HG03139 (cell line): ENCODE results near the gene KCNQ1.

Source experiments
- ATAC-seq: cut with Tn5 transposase; IDR thresholded peaks from one replicate; pipeline ENCODE4 v1.9.1; 2021; ENCODE audit not compliant: unreplicated experiment

Gene KCNQ1

DNA sequence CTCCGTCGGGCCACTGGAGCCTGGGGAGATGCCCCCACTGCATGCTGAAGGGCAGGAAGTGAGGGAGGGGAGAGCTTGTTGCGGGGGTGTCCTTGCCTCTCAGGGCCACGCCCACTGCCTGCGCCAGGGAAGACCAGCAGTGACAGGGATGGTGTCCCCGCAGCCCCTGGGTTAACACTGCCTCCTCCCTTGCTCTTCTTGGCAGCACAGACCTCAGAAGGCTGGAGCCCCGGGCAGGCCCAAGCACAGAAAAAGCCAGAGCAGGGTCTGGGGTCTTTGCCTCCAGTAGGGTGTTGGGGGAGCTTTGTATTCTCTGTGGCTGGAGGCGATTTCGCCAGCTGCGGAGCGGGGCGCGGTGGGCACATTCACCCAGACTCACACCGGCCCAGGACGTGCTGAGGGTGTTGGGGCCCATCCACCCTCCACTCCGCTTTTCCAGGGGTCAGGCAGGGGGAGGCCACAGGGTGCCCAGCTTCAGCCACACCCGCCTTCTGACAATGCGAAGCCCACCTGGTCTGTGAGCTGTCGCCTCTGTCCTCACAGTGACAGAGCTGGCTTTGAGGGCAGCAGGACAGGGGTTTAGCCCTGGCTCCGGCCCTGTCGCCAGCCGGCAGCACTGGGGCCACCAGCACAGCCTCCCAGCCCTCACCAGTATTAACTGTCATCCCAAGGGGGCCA is 357.0 kb downstream of the KCNQ1 start:
- no peak for ATAC-seq

GRCh38 chr11:2802389-2803185 is 357.8 kb downstream of the KCNQ1 start:
- ATAC-seq: no peak

DNA sequence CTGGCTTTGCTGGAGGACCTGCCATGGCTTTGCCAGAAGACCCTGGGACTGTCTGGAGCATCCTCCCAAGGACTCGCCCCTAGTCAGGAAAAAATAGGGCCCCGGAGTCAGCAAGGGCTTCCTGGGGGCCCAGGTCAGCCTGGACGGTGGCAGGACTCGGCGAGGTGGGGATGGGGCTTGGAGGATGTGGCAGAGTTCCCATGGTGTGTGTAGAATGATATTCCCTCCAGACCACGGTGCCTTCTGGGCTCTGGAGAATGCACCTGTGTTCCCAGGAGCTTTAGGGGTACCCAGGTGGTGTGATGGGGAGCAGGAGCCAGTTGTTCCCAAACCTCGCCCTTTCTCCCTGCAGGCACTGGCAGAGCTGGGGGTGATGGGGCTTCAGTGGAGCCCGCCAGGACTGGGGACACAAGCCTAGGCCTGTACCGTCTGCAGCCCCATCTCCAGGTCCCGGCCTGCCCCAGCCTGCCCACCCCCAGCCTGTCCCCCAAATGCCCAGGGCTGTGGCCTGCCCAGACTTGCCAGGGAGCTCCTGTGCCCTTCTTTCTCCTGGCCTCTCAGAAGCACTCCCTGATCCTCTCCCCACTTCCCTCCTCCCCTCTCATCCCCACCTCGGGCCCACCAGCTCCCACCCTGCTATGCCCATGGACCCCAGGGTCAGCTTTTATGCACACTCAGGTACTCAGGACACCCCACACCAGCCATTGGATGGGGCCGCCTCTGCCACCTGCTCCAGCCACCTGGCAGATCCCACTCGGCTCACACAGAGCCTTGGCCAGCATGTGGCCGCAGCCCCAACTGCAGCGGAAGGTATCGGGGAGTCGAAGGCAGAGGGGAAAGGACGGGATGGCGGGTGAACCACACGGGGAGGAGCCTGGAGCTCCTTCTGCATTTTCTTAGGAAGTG is 358.6 kb downstream of the KCNQ1 start:
- ATAC-seq: no peak

DNA sequence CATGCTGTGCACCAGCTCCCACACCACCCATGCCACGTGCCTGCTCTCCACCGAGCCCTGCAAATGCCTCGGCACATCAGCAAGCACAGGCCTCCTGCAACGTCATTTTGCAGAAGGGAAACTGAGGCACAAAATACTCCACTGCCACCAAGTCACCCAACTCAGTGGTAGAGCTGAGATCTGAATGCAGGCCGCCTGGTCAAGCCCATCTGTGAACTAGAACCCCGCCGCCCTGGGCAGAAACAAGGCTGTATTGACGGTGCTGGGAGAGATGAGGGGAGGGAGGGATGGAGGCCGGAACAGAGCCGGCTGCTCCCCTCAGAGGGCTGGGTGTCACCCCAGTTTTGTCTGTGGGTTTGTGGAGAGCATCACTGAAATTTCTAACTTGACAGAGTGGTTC is 359.4 kb downstream of the KCNQ1 start:
- ATAC-seq: no peak

DNA sequence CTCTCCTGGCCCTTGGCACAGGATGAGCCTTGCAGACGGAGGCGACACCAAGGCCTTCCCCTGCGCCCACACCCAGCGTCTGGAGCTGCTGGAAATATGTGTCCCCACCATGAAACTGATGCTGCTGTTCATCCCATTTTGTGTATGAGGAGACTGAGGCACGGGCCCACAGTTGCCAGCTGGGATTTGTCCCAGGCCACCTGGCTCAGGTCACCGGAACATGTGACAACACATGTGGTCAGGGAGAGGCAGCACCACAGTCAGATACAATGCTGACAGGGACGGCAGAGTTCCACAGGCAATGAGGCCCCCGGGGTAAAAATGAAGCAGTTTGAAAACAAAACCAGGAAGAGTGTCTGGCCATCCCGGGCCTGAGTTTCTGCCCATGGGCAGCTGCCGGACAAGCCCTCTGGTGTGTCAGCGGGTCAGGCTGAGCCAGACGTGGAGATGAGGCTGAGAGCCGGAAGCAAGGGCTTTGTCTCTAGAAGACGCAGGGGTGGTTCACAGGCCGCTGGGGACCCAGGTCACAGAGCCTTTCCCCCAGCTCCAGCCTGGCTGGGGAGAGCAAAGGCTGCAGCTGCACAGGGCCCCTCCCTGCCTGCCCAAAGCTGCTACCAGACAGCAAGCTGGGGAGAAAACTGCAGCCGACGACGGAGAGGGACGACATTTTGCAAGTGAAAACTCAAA is 360.0 kb downstream of the KCNQ1 start:
- ATAC-seq: no peak

GRCh38 chr11:2805388-2806056 is 360.7 kb downstream of the KCNQ1 start:
- no peak for ATAC-seq

GRCh38 chr11:2806351-2807024 is 361.7 kb downstream of the KCNQ1 start:
- ATAC-seq: no peak

- ATAC-seq: no peak
These were observed 362.3 kb downstream of the KCNQ1 start for GRCh38 chr11:2807025-2807681.

- no peak for ATAC-seq
These were observed 363.0 kb downstream of the KCNQ1 start for GRCh38 chr11:2807801-2808241.

GRCh38 chr11:2808850-2809846 is 364.3 kb downstream of the KCNQ1 start:
- no peak for ATAC-seq

DNA sequence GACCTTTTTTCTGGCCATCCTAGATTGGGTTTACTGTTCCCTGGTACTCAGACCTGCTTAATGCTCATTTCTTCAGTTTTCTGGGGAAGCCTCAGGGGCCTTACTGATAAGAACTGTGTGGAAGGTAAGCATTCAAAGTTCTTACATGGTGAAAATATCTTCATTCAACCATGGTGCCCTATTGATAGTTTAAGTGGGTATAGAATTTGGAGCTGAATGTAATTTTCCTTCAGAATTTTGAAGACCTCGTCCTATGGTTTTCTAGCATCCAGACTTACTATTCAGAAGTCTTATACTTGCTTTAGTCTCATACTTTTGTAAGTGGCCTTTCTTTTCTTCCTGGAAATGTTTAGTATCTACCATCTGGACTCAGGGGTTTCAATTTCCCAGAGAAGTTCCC is 365.0 kb downstream of the KCNQ1 start:
- ATAC-seq: no peak

DNA sequence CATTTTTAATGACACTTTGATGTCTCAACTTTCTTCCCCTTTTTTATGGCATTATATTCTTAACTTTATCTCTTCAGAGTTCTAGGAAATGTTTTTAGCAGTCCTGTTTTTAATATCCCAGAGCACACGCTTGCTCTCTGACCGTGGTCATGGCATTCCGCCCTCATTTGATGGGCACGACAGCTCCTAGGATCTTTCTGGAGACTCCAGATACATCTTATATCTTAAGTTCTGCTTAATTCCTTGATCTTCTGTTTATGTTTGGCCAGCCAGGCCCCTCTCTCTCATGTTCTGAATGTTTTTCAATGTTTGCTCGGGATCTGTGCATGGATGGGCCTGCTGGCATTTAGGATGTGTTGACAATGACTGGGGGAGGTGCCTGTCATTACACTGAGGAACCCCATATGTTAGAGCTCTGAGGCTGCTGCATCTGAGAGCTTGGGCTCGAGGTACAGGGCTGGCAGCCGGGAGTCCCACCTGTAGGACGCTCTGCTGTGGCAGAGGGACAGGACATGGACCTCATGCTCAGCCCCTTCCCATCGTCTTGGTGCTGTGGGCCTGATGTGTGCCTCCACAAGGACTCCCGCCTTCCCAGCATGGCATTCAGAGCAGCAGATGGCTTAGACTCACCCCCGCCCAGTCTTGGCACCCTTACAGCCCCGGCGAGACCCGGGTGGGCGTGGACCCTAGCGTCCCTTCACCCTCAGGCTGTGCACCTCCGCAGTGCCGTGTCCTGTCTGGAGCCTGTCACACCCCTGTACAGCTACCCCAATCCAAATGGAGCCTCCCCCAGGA is 365.8 kb downstream of the KCNQ1 start:
- ATAC-seq: no peak

DNA sequence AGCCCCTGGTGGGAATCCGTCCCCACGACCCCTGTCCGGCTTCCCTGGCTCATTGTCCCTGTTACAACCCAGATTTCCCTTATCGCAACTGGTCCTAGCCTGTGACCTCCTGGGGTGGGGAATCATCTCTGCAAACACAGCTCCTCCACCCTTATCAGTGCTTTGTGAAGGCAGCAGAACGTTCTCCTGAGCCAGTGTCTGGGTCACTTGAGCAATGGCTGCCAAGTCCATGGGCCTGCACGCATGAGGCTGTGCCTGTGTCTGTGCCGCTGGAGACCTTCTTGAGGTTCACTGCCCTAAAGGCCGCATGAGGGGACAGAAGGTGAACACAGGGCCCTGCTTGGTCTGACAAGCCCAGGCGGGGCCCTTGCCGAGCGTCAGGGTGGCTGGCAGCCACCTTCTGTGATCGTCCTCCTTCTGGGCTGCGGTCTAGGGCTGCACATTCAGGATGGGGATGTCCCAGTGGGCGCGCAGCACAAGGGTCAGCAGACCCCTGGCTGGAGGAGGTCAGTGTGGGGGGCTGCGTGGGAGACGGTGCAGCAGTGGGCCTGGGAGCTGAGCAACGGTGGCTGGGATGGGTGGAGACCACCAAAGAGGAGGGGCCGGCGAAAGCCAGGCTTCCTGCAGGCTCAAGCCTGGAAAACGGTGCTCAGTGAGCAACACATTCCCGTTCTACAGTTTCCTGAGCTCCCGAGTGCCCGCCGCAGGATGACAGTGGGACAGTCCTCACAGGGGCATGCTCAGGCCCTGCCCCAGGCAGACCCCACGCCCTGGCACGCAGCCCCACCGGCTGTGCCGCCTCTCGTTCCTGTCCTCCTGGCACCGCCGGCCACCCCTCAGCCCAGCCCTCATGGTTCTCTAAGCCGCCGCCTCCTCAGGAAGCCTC is 366.6 kb downstream of the KCNQ1 start:
- no peak for ATAC-seq

DNA sequence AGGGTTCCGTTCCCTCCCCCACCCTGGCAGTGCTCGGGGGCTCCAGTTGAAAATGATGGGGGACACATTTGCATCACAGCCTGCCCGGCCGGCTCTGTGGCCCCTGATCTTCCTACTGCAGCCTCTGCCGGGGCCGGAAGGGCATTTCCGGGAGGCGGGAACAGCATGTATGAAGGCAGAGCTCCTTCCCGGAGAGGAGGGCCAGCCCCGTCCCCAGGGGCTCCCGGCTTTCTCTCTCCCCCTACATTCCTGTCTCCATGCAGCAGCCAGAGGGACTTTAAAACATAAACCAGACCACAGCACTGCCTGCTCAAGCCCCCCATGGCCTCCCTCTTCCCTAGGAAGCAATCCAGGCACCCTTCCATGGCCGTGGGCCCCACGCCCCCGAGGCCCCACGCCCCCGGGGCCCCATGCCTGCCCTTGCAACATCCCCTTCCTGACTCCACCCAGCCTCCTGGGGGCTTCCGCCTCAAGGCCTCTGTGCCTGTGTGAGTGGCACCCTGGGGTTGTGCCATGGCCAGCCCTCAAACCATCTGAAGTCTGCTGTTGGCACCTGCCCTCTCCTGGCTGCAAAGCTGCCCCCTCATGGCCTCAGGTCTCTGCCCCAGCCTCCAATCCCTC is 367.7 kb downstream of the KCNQ1 start:
- no peak for ATAC-seq

DNA sequence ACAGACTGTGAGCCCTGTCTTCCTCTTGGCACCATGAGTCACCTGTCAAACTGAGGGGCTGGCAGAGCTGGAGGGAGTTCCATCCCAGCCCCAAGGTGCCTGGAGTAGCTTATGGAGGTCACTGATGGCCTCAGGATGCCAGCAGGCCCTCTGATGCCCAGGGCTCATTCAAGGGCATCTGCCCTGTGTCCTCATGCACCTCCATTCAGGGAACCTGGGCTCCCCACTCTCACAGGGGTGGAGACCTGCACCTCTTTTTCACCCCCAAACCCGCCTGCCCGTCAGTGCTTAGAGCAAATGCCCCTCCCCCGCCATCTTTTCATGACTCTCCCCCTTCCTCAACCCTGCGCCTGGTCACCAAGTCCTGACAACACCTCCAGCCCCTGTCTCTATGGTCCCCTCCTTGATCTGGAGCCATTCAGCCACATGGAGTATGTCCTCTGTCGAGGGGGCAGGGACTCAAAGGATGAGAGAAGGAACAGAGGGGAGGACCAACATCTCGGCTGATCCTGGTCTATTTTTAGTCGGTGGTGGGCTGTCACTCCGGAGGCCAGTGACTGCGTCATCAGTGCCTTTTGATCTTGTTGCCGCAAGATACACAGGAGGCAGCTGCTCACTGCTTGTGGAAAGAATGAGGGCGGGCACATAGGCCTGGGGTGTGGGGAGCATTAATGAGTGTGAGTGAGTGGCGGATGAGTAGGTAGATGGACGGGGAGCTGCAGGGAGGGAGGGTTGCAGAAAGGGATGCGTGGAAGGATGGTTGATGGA is 368.5 kb downstream of the KCNQ1 start:
- ATAC-seq: no peak
